ENCODE measurements around the gene LUC7L. TPM values are rescaled to one million over a fixed set of nuclear protein-coding genes. Genes with fewer than 3 reads are reported as not detected.
"Not testable (repeated sequence)": the region's sequence is repeated elsewhere in the genome, so short reads cannot be mapped to it uniquely, and the experiment has no call there.

Gene LUC7L
- total and polyA plus RNA-seq, 2 donors, result 47.0 to 112 TPM

GRCh38 chr16:267562-267961 is 38.3 kb upstream of the LUC7L start:
- not testable (repeated sequence) for DNase-seq (ENCODE audit: extremely low spot score); H3K36me3 ChIP-seq (ENCODE audit: insufficient read depth); H3K4me3 ChIP-seq (ENCODE audit: low read depth, low read length); H3K27ac ChIP-seq (ENCODE audit: low read depth); H3K4me1 ChIP-seq (ENCODE audit: insufficient read depth)
- WGBS, result 85% methylated on average over 17 of the region's 17 CpGs

DNA sequence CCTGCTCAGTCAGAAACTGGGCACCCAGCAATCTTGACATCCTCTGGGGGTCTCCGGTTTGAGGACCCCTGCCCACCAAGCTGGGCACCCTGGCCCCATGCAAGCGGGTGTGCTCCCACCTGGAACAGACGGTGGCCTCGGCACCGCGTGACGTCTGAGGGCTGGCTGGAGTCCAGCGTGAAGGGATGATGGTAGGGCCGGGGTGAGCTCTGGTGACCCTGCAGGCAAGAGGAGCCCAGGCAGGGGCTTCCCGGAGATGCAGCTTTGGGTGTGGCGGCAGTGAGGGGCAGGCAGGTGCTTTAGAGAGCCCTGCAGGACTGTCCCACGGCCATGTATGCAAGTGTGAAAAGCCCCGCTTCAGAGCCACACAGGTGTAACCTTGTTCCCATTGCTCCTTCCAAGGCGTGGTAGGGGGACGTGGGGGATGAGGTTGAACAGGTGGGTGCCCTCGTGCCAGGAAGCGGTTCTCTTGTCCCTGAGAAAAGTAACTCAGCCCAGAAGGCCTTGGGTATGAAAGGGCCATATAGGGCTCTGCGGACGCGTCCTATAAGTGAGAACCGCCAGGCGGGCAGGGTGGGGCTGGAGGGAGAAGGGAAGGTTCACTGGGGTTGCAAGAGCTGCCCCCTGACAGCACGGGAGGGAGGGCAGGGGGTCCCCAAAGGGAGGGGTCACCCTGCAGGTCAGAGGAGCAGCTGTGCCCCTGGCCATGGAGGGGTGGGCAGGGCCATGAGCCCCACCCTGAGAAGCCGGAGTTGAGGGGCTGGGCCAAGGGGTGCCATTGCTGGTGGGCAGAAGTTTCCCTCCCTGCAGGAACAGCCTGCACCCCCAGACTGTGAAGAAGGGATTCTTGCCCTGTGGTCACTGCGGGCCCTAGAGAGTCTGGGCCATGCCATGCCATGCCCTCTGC is 37.3 kb upstream of the LUC7L start:
- no peak overlapping the region for H3K27ac ChIP-seq (ENCODE audit: low read depth)
- no peak overlapping the region for H3K4me3 ChIP-seq (ENCODE audit: low read depth, low read length)
- 71% methylated on average over 25 of the region's 25 CpGs for WGBS
- H3K36me3 ChIP-seq (ENCODE audit: insufficient read depth), result peaks cover 12% of the 10 kb centered on the region
- H3K4me1 ChIP-seq (ENCODE audit: insufficient read depth), result no peaks in the 10 kb centered on the region
- DNase-seq (ENCODE audit: extremely low spot score), result no peak

DNA sequence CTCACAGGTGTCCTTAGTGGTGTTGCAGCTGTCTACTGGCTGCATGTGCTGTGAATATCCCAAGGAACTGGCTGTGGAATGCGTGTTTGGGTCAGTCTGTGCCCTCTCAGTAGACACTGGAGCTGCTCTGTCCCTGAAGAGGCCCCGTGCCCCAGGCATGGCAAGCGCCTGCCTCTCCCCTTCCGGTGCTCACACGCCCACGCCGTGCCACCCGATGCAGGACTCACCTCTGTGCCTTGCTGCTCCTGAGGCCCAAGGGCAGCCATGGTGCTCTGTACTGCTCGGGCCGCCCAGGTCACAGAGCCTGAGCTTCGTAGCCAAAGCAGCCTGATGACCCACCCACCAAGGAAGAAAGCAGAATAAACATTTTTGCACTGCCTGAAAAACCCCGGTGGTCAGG is 36.5 kb upstream of the LUC7L start:
- no peak overlapping the region for H3K27ac ChIP-seq (ENCODE audit: low read depth)
- DNase-seq (ENCODE audit: extremely low spot score), result no peak
- no peaks in the 10 kb centered on the region for H3K4me1 ChIP-seq (ENCODE audit: insufficient read depth)
- 74% methylated on average over 12 of the region's 12 CpGs for WGBS
- no peak overlapping the region for H3K4me3 ChIP-seq (ENCODE audit: low read depth, low read length)
- H3K36me3 ChIP-seq (ENCODE audit: insufficient read depth), result peaks cover 12% of the 10 kb centered on the region

DNA sequence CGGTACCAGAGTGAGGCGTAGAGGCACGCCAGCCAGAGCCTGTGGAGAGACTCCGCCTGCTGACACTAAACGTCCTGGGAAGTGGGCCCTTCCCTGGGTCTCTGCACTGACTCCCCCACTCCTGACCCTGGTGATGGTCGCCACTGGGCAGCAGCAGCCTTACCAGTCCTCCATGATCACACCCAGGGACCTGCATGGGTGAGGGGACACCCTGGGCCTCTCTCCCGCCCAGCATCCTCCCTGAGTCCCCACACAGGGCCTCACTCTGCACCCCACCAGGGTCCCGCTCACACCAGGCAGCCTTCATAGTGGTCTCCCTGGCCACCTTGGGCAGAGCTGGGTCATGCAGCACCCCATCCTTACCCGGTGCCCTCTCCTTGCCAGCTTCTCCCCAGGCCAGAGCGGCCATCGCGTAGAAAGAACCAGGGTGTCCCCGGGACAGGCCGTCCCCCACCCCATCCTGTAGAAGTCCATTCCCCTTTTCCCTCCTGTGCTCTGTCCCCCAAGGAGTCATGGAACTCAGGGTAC is 35.8 kb upstream of the LUC7L start:
- peaks cover 12% of the 10 kb centered on the region for H3K36me3 ChIP-seq (ENCODE audit: insufficient read depth)
- H3K4me1 ChIP-seq (ENCODE audit: insufficient read depth), result no peaks in the 10 kb centered on the region
- DNase-seq (ENCODE audit: extremely low spot score), result no peak
- H3K4me3 ChIP-seq (ENCODE audit: low read depth, low read length), result no peak overlapping the region
- no peak overlapping the region for H3K27ac ChIP-seq (ENCODE audit: low read depth)
- WGBS, result 87% methylated on average over 14 of the region's 14 CpGs

- Histone ChIP-seq H3K27ac (ENCODE audit: low read depth) (no peak overlapping the region), H3K4me1 (ENCODE audit: insufficient read depth) (no peaks in the 10 kb centered on the region), H3K4me3 (ENCODE audit: low read depth, low read length) (no peak overlapping the region), H3K36me3 (ENCODE audit: insufficient read depth) (peaks cover 12% of the 10 kb centered on the region)
- DNase-seq (ENCODE audit: extremely low spot score), result no peak
- 93% methylated on average over 23 of the region's 23 CpGs for WGBS
Observed at GRCh38 chr16:264440-264951, 35.2 kb upstream of the LUC7L start.

DNA sequence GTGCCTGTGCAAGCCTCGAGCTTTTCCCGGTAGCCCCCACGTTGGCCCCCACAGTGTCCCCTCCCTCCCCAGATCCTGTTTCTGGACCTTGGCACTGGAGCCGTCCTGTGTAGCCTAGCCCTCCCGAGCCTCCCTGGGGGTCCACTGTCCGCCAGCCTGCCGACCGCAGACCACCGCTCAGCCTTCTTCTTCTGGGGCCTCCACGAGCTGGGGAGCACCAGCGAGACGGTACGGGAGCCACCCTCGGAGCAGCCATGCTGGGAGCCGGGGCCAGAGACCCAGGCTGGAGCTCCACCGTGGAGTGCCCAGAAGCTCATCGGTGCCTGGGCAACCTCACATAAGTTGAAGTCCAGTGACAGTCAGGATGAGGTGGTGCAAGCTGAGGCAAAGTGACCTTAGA is 34.7 kb upstream of the LUC7L start:
- DNase-seq (ENCODE audit: extremely low spot score), result no peak
- peaks cover 12% of the 10 kb centered on the region for H3K36me3 ChIP-seq (ENCODE audit: insufficient read depth)
- WGBS, result 94% methylated on average over 17 of the region's 17 CpGs

GRCh38 chr16:263182-263774 is 34.0 kb upstream of the LUC7L start:
- WGBS, result 95% methylated on average over 35 of the region's 35 CpGs
- no peaks in the 10 kb centered on the region for H3K4me1 ChIP-seq (ENCODE audit: insufficient read depth)
- peaks cover 12% of the 10 kb centered on the region for H3K36me3 ChIP-seq (ENCODE audit: insufficient read depth)
- no peak overlapping the region for H3K27ac ChIP-seq (ENCODE audit: low read depth)
- DNase-seq (ENCODE audit: extremely low spot score), result no peak
- no peak overlapping the region for H3K4me3 ChIP-seq (ENCODE audit: low read depth, low read length)

More for the DNA sequence above, 34.7 kb upstream of the LUC7L start:
- H3K27ac ChIP-seq (ENCODE audit: low read depth), result no peak overlapping the region
- H3K4me1 ChIP-seq (ENCODE audit: insufficient read depth), result no peaks in the 10 kb centered on the region
- no peak overlapping the region for H3K4me3 ChIP-seq (ENCODE audit: low read depth, low read length)

DNA sequence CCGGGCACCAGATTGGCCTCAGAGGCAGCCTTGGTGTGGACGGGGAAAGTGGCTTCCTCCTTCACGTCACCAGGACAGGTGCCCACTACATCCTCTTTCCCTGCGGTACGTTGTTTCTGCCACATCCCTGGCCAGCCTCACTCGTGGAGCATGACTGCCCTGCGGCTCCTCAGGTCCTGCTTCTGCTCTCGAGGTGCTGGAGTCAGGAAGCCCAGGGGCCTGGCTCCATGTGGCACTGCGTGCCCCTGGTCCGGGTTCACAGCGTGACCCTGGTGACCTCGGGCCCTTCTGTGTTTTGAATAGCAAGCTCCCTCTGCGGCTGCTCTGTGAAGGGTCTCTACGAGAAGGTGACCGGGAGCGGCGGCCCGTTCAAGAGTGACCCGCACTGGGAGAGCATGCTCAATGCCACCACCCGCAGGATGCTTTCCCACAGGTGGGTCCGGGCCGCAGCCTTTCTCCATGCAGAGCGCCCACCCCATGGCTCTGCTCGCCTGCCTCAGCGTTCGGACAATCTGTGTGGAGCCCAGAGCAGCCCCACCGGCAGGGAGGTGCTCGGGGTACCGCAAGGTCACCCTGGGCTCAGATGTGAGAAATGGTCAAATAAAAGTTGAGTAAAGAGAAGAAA is 33.0 kb upstream of the LUC7L start:
- Histone ChIP-seq H3K4me3 (ENCODE audit: low read depth, low read length) (no peak overlapping the region), H3K36me3 (ENCODE audit: insufficient read depth) (peaks cover 12% of the 10 kb centered on the region), H3K4me1 (ENCODE audit: insufficient read depth) (no peaks in the 10 kb centered on the region), H3K27ac (ENCODE audit: low read depth) (no peak overlapping the region)
- 93% methylated on average over 29 of the region's 29 CpGs for WGBS
- DNase-seq (ENCODE audit: extremely low spot score), result no peak

- WGBS, result 84% methylated on average over 28 of the region's 28 CpGs
- Histone ChIP-seq H3K4me1 (ENCODE audit: insufficient read depth) (no peaks in the 10 kb centered on the region), H3K36me3 (ENCODE audit: insufficient read depth) (peaks cover 12% of the 10 kb centered on the region), H3K4me3 (ENCODE audit: low read depth, low read length) (no peak overlapping the region), H3K27ac (ENCODE audit: low read depth) (no peak overlapping the region)
- no peak for DNase-seq (ENCODE audit: extremely low spot score)
Observed at GRCh38 chr16:261031-261691, 31.9 kb upstream of the LUC7L start.

- DNase-seq (ENCODE audit: extremely low spot score), result no peak
- Histone ChIP-seq H3K27ac (ENCODE audit: low read depth) (no peak overlapping the region), H3K36me3 (ENCODE audit: insufficient read depth) (peaks cover 12% of the 10 kb centered on the region), H3K4me3 (ENCODE audit: low read depth, low read length) (no peak overlapping the region), H3K4me1 (ENCODE audit: insufficient read depth) (no peaks in the 10 kb centered on the region)
- WGBS, result 93% methylated on average over 19 of the region's 19 CpGs
Observed at GRCh38 chr16:260326-260725, 31.1 kb upstream of the LUC7L start.

DNA sequence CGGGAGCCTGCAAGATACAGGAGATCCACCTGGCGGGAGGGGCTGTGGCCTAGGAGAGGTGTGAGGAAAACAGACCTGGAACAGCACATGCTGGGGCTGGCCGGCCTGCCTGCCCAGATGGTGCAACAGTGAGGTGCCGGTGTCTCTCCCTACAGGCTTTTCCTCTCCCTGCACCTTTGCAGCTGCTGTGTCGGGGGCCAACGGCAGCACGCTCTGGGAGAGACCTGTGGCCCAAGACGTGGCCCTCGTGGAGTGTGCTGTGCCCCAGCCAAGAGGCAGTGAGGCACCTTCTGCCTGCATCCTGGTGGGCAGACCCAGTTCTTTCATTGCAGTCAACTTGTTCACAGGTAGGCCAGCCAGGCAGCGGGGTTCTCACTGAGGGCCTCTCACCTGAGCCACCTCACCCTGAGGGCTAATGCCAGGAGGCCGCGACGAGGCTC is 30.6 kb upstream of the LUC7L start:
- peaks cover 12% of the 10 kb centered on the region for H3K36me3 ChIP-seq (ENCODE audit: insufficient read depth)
- WGBS, result 86% methylated on average over 13 of the region's 13 CpGs

DNA sequence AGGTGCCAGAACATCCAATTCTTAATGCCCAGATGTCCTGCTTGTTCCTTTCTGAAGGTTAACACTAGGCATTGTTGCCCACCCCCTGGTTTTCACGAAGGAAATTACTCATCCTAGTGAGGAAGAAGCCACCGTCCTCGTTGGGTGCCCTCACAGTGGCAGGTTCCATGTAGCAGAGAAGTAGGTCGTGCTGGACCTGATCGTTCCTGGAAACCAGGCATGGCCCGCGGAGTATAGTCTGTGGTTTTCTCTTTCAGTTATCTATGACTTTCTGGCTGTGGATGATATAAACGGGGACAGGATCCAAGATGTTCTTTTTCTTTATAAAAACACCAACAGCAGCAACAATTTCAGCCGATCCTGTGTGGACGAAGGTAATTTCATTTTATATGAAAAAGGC is 30.0 kb upstream of the LUC7L start:
- Histone ChIP-seq H3K27ac (ENCODE audit: low read depth) (no peak overlapping the region), H3K4me3 (ENCODE audit: low read depth, low read length) (no peak overlapping the region), H3K36me3 (ENCODE audit: insufficient read depth) (peaks cover 7% of the 10 kb centered on the region), H3K4me1 (ENCODE audit: insufficient read depth) (no peaks in the 10 kb centered on the region)
- WGBS, result 80% methylated on average over 10 of the region's 10 CpGs
- DNase-seq (ENCODE audit: extremely low spot score), result no peak

More for the DNA sequence above, 30.6 kb upstream of the LUC7L start:
- no peak overlapping the region for H3K27ac ChIP-seq (ENCODE audit: low read depth)
- H3K4me3 ChIP-seq (ENCODE audit: low read depth, low read length), result no peak overlapping the region
- no peak for DNase-seq (ENCODE audit: extremely low spot score)
- no peaks in the 10 kb centered on the region for H3K4me1 ChIP-seq (ENCODE audit: insufficient read depth)

- WGBS, result 90% methylated on average over 10 of the region's 13 CpGs
- H3K4me3 ChIP-seq (ENCODE audit: low read depth, low read length); H3K27ac ChIP-seq (ENCODE audit: low read depth); DNase-seq (ENCODE audit: extremely low spot score); H3K4me1 ChIP-seq (ENCODE audit: insufficient read depth); H3K36me3 ChIP-seq (ENCODE audit: insufficient read depth): not testable (repeated sequence)
Observed at GRCh38 chr16:258091-258490, 28.8 kb upstream of the LUC7L start.

Data from urinary bladder (tissue), 4 donors.